HL-60/S4 treated with phorbol 12-myristate 13-acetate at 8.2 ng/mL for 4 days and 3 days (cell line): ENCODE results near the gene AP4B1.
"Not testable (repeated sequence)": the region's sequence is repeated elsewhere in the genome, so short reads cannot be mapped to it uniquely, and the experiment has no call there.

Experiments used
- in situ Hi-C: fragments of 300-500 bp; cut with MboI; formaldehyde crosslinking; loops from 2 replicates; pipeline ENCODE4 v1.15.0; 2022; ENCODE audit warnings: low sequenced_read_pairs

AP4B1 gene

GRCh38 chr1:113859478-113860175, 45.0 kb downstream of the AP4B1 start:
- in situ Hi-C loops, result no loop called here

GRCh38 chr1:113858982-113859381, 45.6 kb downstream of the AP4B1 start:
- in situ Hi-C loops, result no loop called here

GRCh38 chr1:113858418-113858817, 46.2 kb downstream of the AP4B1 start:
- in situ Hi-C loops, result no loop called here

GRCh38 chr1:113857776-113858175, 46.8 kb downstream of the AP4B1 start:
- in situ Hi-C loops, result no loop called here

GRCh38 chr1:113856401-113856790, 48.2 kb downstream of the AP4B1 start:
- in situ Hi-C loops, result no loop called here

GRCh38 chr1:113855630-113856400, 48.8 kb downstream of the AP4B1 start:
- in situ Hi-C loops, result no loop called here

GRCh38 chr1:113854234-113854633, 50.4 kb downstream of the AP4B1 start:
- in situ Hi-C loops, result no loop called here

DNA sequence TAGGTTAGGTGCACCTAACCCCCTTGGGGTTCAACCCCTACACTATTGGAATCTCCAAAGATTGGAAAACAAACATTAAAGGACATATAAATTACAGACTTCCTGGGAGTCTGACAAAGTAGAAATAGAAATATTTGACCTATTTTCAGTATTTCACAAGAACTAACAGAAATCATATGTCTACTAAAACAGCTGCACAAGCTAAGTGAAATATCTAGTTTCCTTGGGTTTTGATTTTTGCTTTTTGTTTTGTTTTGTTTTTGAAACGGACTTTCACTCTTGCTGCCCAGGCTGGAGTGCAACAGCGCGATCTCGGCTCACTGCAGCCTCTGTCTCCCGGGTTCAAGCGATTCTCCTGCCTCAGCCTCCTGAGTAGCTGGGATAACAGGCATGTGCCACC, 51.9 kb downstream of the AP4B1 start:
- in situ Hi-C loops, result not testable (repeated sequence)

DNA sequence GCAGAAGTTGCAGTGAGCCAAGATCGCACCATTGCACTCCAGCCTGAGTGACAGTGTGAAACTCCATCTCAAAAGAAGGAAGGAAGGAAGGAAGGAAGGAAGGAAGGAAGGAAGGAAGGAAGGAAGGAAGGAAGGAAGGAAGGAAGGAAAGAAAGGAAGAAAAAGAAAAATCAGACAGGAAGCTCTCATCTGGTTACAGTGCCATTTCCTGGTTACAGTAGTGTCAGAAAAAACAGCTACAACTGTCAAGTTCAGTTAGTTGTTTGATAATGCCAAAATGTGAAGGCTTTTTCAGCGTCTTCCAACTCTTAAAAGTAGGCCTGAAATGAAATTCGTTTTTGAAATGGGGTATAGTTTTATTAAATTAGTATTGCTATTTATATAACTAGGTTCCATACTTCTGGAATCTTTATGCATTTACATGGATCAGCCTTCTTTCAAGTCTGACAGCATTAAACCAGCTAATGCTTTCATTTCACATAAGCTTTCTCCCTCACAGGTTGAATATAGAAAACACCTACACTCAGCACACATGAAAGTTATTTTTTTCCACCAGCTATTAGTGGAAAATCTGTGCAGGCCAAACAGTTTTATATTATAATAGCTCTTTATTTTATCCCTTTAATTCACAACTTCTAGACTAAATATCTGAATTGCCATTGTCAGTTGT, 54.3 kb downstream of the AP4B1 start:
- in situ Hi-C loops, result no loop called here

DNA sequence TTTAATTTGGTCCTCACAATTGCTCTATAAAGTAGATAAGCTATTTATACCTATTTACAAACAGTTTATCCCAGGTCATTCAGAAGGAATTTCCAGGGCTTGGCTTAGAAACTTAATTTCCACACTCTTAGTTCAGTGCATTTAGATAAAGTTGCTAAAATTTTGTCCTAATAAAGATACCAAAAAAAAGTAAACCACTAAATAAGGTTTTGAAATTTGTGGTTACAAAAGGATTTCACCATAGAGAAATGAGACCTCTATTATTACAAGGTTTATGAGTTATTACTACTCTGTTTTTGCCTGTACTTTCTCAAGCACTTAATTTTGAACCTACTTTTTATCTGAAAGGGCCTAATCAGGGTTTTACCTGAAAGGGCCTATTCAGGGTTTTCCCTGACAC, 55.5 kb downstream of the AP4B1 start:
- in situ Hi-C loops, result no loop called here

DNA sequence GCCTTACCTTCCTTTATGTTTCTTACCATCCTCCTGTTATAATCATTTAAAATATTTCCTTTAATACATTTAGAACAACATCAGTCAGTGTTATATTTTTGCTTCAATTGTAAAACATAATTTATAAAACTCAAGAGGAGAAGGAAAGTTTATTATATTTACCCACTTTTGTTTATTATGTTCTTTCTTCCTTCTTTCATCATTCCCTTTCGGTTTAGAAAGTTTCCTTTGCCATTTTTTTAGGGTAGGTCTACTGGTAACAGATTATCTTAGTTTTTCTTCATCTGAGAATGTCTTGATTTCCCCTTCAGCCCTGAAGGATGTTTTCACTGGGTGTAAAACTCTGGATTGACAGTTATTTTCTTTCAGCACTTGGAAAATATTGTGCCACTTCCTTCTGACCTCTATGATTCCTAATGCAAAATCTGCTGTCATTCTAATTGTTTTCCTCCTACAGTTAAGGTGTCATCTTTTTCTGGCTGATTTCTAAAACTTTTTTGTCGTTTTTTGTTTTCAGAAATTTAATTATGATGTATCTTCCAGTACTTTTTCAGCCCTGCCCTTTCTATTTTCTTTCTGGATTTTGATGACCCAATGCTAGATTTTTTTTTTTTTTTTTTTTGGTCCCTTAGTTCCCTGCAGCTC, 58.1 kb downstream of the AP4B1 start:
- in situ Hi-C loops, result no loop called here
